ENCODE data around the gene RAB4B. TPM values are rescaled to one million over a fixed set of nuclear protein-coding genes. Genes with fewer than 3 reads are reported as not detected.

RAB4B gene
- total and polyA plus RNA-seq, 2 experiments from 2014 or later: 27.4 to 29.0 TPM

DNA sequence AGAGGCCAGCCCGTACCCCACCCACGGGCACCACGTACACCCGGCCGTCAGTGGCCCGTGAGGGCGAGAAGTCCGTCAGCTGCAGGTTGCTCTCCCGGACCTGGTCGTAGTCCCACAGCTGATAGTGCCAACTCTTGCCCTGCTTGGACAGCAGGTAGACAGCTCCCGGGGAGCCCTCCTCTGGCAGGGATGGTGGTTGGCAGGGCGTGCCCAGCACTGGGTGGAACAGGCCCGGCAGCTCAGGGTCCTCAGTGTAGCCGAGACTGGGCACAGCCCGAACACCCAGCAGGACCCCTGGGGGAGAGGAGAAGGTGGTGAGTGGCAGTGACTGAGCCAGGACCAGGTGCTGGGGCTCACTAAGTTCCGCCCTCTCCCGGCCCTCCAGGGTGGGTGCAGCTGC lies 35.6 kb upstream of the RAB4B start:
- H3K27ac ChIP-seq (ENCODE audit: low read depth): no peak overlapping the region
- no peak overlapping the region for H3K27ac Mint-ChIP-seq
- DNase-seq (ENCODE audit: low spot score): no peak
- no peaks in the 10 kb centered on the region; the same call in 1 of the 2 replicates for H3K36me3 ChIP-seq (ENCODE audit: insufficient read depth)
- H3K79me2 ChIP-seq (replicated peaks; ENCODE audit: insufficient read depth): no peaks in the 10 kb centered on the region
- no peaks in the 10 kb centered on the region for H4K20me1 ChIP-seq (replicated peaks; ENCODE audit: insufficient read depth)
- ATAC-seq: no peak
- H3K4me3 ChIP-seq: no peak overlapping the region
- peaks cover 15% of the 10 kb centered on the region for H3K4me1 Mint-ChIP-seq
- no peak for TF ChIP-seq STAT1 (IDR thresholded peaks at IDR 0.05; ENCODE audit: unreplicated experiment)
- TF ChIP-seq, protein P1, sequence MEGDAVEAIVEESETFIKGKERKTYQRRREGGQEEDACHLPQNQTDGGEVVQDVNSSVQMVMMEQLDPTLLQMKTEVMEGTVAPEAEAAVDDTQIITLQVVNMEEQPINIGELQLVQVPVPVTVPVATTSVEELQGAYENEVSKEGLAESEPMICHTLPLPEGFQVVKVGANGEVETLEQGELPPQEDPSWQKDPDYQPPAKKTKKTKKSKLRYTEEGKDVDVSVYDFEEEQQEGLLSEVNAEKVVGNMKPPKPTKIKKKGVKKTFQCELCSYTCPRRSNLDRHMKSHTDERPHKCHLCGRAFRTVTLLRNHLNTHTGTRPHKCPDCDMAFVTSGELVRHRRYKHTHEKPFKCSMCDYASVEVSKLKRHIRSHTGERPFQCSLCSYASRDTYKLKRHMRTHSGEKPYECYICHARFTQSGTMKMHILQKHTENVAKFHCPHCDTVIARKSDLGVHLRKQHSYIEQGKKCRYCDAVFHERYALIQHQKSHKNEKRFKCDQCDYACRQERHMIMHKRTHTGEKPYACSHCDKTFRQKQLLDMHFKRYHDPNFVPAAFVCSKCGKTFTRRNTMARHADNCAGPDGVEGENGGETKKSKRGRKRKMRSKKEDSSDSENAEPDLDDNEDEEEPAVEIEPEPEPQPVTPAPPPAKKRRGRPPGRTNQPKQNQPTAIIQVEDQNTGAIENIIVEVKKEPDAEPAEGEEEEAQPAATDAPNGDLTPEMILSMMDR (conservative IDR thresholded peaks at IDR 0.05; ENCODE audit: low read depth in 2 of 2): peak in 1 of 2 experiments; percentile 38; a peak in 1 of 4 replicates
- no peak overlapping the region for H2AFZ ChIP-seq
- peaks cover 19% of the 10 kb centered on the region for H3K27me3 Mint-ChIP-seq (ENCODE audit: insufficient read depth, low read depth, poor library complexity)
- no peak overlapping the region for H3K4me3 Mint-ChIP-seq
- H3K4me1 ChIP-seq (ENCODE audit: insufficient read depth): peaks cover 12% of the 10 kb centered on the region
- no peak overlapping the region for H3K4me2 ChIP-seq
- no peaks in the 10 kb centered on the region for H3K27me3 ChIP-seq (ENCODE audit: insufficient read depth)
- H3K9me3 Mint-ChIP-seq: 0 out of 3 replicates have a peak, but pooled peaks cover 3% of the 10 kb centered on the region
- H3K9me2 ChIP-seq (ENCODE audit: insufficient read depth): no peaks in the 10 kb centered on the region
- peaks cover 19% of the 10 kb centered on the region for H3K36me3 Mint-ChIP-seq (ENCODE audit: low read depth)
- H3F3A ChIP-seq (replicated peaks; ENCODE audit: low read depth): no peaks in the 10 kb centered on the region

DNA sequence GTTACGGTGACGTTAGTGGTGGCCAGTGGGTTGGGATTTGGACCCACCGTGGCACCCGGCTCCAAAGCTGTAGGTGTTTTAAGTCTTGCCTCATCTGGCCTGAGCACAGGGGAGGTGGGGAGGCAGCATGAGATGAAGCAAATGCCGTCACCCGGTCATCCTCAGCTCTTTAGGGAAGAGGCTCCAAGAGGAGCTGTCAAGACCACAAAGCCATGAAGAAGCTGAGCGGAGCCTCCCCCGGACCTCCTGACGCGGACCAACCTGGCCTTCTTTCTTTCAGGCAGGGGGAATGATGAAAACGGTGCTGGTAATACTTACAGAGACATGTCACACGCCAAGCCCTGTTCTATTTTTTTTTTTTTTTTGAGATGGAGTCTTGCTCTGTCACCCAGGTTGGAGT lies 35.2 kb upstream of the RAB4B start:
- H3F3A ChIP-seq (replicated peaks; ENCODE audit: low read depth): no peaks in the 10 kb centered on the region
- H3K4me1 ChIP-seq (ENCODE audit: insufficient read depth): peaks cover 12% of the 10 kb centered on the region
- H3K9me3 Mint-ChIP-seq: 0 out of 3 replicates have a peak, but pooled peaks cover 3% of the 10 kb centered on the region
- no peaks in the 10 kb centered on the region for H4K20me1 ChIP-seq (replicated peaks; ENCODE audit: insufficient read depth)
- no peaks in the 10 kb centered on the region; the same call in 1 of the 2 replicates for H3K36me3 ChIP-seq (ENCODE audit: insufficient read depth)
- no peak overlapping the region for H3K4me3 Mint-ChIP-seq
- H3K4me1 Mint-ChIP-seq: peaks cover 15% of the 10 kb centered on the region
- ATAC-seq (no peak), DNase-seq (ENCODE audit: low spot score) (no peak)
- no peak overlapping the region for H3K27ac ChIP-seq (ENCODE audit: low read depth)
- H3K4me2 ChIP-seq: no peak overlapping the region
- no peak overlapping the region for H3K4me3 ChIP-seq
- H3K9me2 ChIP-seq (ENCODE audit: insufficient read depth): no peaks in the 10 kb centered on the region
- H3K27me3 ChIP-seq (ENCODE audit: insufficient read depth): no peaks in the 10 kb centered on the region
- H3K36me3 Mint-ChIP-seq (ENCODE audit: low read depth): peaks cover 17% of the 10 kb centered on the region
- H3K79me2 ChIP-seq (replicated peaks; ENCODE audit: insufficient read depth): no peaks in the 10 kb centered on the region
- no peak overlapping the region for H3K27ac Mint-ChIP-seq
- H2AFZ ChIP-seq: no peak overlapping the region
- peaks cover 19% of the 10 kb centered on the region for H3K27me3 Mint-ChIP-seq (ENCODE audit: insufficient read depth, low read depth, poor library complexity)
- no peak for TF ChIP-seq EZH2 (IDR thresholded peaks at IDR 0.05; ENCODE audit: low read depth, unreplicated experiment)
- TF ChIP-seq, protein P2, sequence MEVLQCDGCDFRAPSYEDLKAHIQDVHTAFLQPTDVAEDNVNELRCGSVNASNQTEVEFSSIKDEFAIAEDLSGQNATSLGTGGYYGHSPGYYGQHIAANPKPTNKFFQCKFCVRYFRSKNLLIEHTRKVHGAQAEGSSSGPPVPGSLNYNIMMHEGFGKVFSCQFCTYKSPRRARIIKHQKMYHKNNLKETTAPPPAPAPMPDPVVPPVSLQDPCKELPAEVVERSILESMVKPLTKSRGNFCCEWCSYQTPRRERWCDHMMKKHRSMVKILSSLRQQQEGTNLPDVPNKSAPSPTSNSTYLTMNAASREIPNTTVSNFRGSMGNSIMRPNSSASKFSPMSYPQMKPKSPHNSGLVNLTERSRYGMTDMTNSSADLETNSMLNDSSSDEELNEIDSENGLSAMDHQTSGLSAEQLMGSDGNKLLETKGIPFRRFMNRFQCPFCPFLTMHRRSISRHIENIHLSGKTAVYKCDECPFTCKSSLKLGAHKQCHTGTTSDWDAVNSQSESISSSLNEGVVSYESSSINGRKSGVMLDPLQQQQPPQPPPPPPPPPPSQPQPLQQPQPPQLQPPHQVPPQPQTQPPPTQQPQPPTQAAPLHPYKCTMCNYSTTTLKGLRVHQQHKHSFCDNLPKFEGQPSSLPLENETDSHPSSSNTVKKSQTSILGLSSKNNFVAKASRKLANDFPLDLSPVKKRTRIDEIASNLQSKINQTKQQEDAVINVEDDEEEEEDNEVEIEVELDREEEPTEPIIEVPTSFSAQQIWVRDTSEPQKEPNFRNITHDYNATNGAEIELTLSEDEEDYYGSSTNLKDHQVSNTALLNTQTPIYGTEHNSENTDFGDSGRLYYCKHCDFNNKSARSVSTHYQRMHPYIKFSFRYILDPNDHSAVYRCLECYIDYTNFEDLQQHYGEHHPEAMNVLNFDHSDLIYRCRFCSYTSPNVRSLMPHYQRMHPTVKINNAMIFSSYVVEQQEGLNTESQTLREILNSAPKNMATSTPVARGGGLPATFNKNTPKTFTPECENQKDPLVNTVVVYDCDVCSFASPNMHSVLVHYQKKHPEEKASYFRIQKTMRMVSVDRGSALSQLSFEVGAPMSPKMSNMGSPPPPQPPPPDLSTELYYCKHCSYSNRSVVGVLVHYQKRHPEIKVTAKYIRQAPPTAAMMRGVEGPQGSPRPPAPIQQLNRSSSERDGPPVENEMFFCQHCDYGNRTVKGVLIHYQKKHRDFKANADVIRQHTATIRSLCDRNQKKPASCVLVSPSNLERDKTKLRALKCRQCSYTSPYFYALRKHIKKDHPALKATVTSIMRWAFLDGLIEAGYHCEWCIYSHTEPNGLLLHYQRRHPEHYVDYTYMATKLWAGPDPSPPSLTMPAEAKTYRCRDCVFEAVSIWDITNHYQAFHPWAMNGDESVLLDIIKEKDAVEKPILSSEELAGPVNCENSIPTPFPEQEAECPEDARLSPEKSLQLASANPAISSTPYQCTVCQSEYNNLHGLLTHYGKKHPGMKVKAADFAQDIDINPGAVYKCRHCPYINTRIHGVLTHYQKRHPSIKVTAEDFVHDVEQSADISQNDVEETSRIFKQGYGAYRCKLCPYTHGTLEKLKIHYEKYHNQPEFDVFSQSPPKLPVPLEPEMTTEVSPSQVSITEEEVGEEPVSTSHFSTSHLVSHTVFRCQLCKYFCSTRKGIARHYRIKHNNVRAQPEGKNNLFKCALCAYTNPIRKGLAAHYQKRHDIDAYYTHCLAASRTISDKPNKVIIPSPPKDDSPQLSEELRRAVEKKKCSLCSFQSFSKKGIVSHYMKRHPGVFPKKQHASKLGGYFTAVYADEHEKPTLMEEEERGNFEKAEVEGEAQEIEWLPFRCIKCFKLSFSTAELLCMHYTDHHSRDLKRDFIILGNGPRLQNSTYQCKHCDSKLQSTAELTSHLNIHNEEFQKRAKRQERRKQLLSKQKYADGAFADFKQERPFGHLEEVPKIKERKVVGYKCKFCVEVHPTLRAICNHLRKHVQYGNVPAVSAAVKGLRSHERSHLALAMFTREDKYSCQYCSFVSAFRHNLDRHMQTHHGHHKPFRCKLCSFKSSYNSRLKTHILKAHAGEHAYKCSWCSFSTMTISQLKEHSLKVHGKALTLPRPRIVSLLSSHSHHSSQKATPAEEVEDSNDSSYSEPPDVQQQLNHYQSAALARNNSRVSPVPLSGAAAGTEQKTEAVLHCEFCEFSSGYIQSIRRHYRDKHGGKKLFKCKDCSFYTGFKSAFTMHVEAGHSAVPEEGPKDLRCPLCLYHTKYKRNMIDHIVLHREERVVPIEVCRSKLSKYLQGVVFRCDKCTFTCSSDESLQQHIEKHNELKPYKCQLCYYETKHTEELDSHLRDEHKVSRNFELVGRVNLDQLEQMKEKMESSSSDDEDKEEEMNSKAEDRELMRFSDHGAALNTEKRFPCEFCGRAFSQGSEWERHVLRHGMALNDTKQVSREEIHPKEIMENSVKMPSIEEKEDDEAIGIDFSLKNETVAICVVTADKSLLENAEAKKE (CRISPR knock-in tag; IDR thresholded peaks at IDR 0.05): no peak
- TF ChIP-seq, protein P1 (conservative IDR thresholded peaks at IDR 0.05; ENCODE audit: low read depth in 2 of 2): no peak
- no peak for TF ChIP-seq ZNF114 (CRISPR knock-in tag; IDR thresholded peaks at IDR 0.05)
- TF ChIP-seq ZNF331 (CRISPR knock-in tag; IDR thresholded peaks at IDR 0.05; ENCODE audit: low read depth): no peak
- no peak for TF ChIP-seq CREB1 (CRISPR knock-in tag; IDR thresholded peaks at IDR 0.05; ENCODE audit: low read depth)
- no peak for TF ChIP-seq JUNB (IDR thresholded peaks at IDR 0.05; ENCODE audit: unreplicated experiment)
